RCC 7860 (cell line): ENCODE data around the gene CTNNBIP1.

Experiments
- DNase-seq: peaks from one replicate; pipeline ENCODE4 v3.0.0-alpha.2; 2015; ENCODE audit warnings: low spot score
- FAIRE-seq: peaks from 2 replicates; lab custom pipeline; 2012; peaks lifted over from hg19 to GRCh38; lab: Jason Lieb, UNC

CTNNBIP1 gene

GRCh38 chr1:9838946-9839345 is 71.1 kb downstream of the CTNNBIP1 start:
- FAIRE-seq: no peak

GRCh38 chr1:9836632-9836960 is 73.5 kb downstream of the CTNNBIP1 start:
- FAIRE-seq (no peak), DNase-seq (no peak)

More at GRCh38 chr1:9838946-9839345, 71.1 kb downstream of the CTNNBIP1 start:
- DNase-seq: no peak

- FAIRE-seq (no peak), DNase-seq (peak; percentile 31)
Observed at GRCh38 chr1:9835758-9836631, 74.1 kb downstream of the CTNNBIP1 start.

GRCh38 chr1:9835404-9835757 is 74.7 kb downstream of the CTNNBIP1 start:
- DNase-seq: no peak
- FAIRE-seq: no peak

GRCh38 chr1:9833632-9834031 is 76.4 kb downstream of the CTNNBIP1 start:
- FAIRE-seq (no peak), DNase-seq (no peak)

- FAIRE-seq: no peak
- DNase-seq: no peak
Observed at GRCh38 chr1:9827558-9828185, 82.4 kb downstream of the CTNNBIP1 start.

- FAIRE-seq: no peak
Observed at GRCh38 chr1:9826616-9827015, 83.5 kb downstream of the CTNNBIP1 start.

GRCh38 chr1:9826087-9826486 is 84.0 kb downstream of the CTNNBIP1 start:
- no peak for DNase-seq

More at GRCh38 chr1:9826616-9827015, 83.5 kb downstream of the CTNNBIP1 start:
- no peak for DNase-seq

GRCh38 chr1:9825093-9826074 is 84.7 kb downstream of the CTNNBIP1 start:
- DNase-seq: peak; percentile 98
- FAIRE-seq: peak; percentile 91

More at GRCh38 chr1:9826087-9826486, 84.0 kb downstream of the CTNNBIP1 start:
- no peak for FAIRE-seq

- FAIRE-seq: no peak
Observed at GRCh38 chr1:9824702-9825089, 85.4 kb downstream of the CTNNBIP1 start.

GRCh38 chr1:9823943-9824701 is 85.9 kb downstream of the CTNNBIP1 start, which contains the start of gene CLSTN1:
Gene CLSTN1 (minus strand): TSS chr1:9823965. CDS start chr1:9823733, 232 bp downstream.
- DNase-seq: peak; percentile 60
- no peak for FAIRE-seq

More at GRCh38 chr1:9824702-9825089, 85.4 kb downstream of the CTNNBIP1 start:
- DNase-seq: no peak

GRCh38 chr1:9823693-9823942 is 86.5 kb downstream of the CTNNBIP1 start:
- DNase-seq (no peak), FAIRE-seq (no peak)

- FAIRE-seq (no peak), DNase-seq (peak; percentile 13)
Observed at GRCh38 chr1:9822897-9823692, 87.0 kb downstream of the CTNNBIP1 start.

- no peak for FAIRE-seq
Observed at GRCh38 chr1:9822490-9822889, 87.6 kb downstream of the CTNNBIP1 start.

GRCh38 chr1:9821710-9822109 is 88.4 kb downstream of the CTNNBIP1 start:
- FAIRE-seq: no peak
- DNase-seq: no peak

More at GRCh38 chr1:9822490-9822889, 87.6 kb downstream of the CTNNBIP1 start:
- DNase-seq: no peak

GRCh38 chr1:9820521-9820920 is 89.5 kb downstream of the CTNNBIP1 start:
- DNase-seq: no peak
- no peak for FAIRE-seq

- FAIRE-seq: no peak
- DNase-seq: no peak
Observed at GRCh38 chr1:9817734-9818133, 92.3 kb downstream of the CTNNBIP1 start.

GRCh38 chr1:9816199-9816598 is 93.9 kb downstream of the CTNNBIP1 start:
- DNase-seq: no peak
- no peak for FAIRE-seq

GRCh38 chr1:9815150-9815549 is 94.9 kb downstream of the CTNNBIP1 start:
- FAIRE-seq (no peak), DNase-seq (no peak)

GRCh38 chr1:9814619-9815018 is 95.5 kb downstream of the CTNNBIP1 start:
- FAIRE-seq (no peak), DNase-seq (no peak)
